H9 (cell line): Measurements from ENCODE around the gene GRWD1. TPM values are rescaled to one million over a fixed set of nuclear protein-coding genes. Genes with fewer than 3 reads are reported as not detected.
A peak's percentile ranks its signal among the peaks of the same experiment; 100 is the strongest.

Experiments used
- DNase-seq: peaks from one replicate; pipeline ENCODE4 v3.0.0-alpha.2; 2017
- H2AFZ ChIP-seq: one replicate; pipeline ENCODE4 v1.6.1; 2013; ENCODE audit warnings: mild to moderate bottlenecking, low read length, control low read depth, moderate library complexity
- H2AK5ac ChIP-seq: 2 replicates; pipeline ENCODE4 v1.6.1; 2013; ENCODE audit warnings: low read length, control low read depth, mixed read lengths; ENCODE audit not compliant: insufficient read length
- H2BK120ac ChIP-seq: one replicate; pipeline ENCODE4 v1.6.1; 2013; ENCODE audit warnings: low read depth, mild to moderate bottlenecking, low read length, control low read depth, inconsistent platforms; ENCODE audit not compliant: poor library complexity, severe bottlenecking
- H2BK12ac ChIP-seq: 2 replicates; pipeline ENCODE4 v1.6.1; 2013; ENCODE audit warnings: low read length, control low read depth, mixed read lengths, low read depth; ENCODE audit not compliant: insufficient read length
- H2BK15ac ChIP-seq: 2 replicates; pipeline ENCODE4 v1.6.1; 2013; ENCODE audit warnings: low read depth, low read length, control low read depth
- H2BK20ac ChIP-seq: one replicate; pipeline ENCODE4 v1.6.1; 2013; ENCODE audit warnings: low read depth, mild to moderate bottlenecking, low read length, control low read depth, inconsistent platforms; ENCODE audit not compliant: poor library complexity, severe bottlenecking
- H2BK5ac ChIP-seq: 2 replicates; pipeline ENCODE4 v1.6.1; 2013; ENCODE audit warnings: low read length, control low read depth, mixed read lengths; ENCODE audit not compliant: insufficient read length
- H3K14ac ChIP-seq: 2 replicates; pipeline ENCODE4 v1.6.1; 2013; ENCODE audit warnings: low read length, control low read depth; ENCODE audit not compliant: insufficient read depth
- H3K18ac ChIP-seq: 2 replicates; pipeline ENCODE4 v1.6.1; 2013; ENCODE audit warnings: low read depth, mild to moderate bottlenecking, mixed read lengths, low read length, control low read depth; ENCODE audit not compliant: insufficient read length
- H3K23ac ChIP-seq: 2 replicates; pipeline ENCODE4 v1.6.1; 2013; ENCODE audit warnings: low read length, control low read depth, mixed read lengths, low read depth; ENCODE audit not compliant: insufficient read length
- H3K23me2 ChIP-seq: 2 replicates; pipeline ENCODE4 v1.6.1; 2013; ENCODE audit warnings: low read depth, mild to moderate bottlenecking, mixed read lengths, low read length, control low read depth; ENCODE audit not compliant: insufficient read length, poor library complexity, severe bottlenecking
- H3K27ac ChIP-seq: 2 replicates; pipeline ENCODE4 v1.5.1; 2013; ENCODE audit warnings: low read length, control low read depth, mixed read lengths, low read depth; ENCODE audit not compliant: insufficient read length
- H3K27me3 ChIP-seq: 2 replicates; pipeline ENCODE4 v1.6.1; 2013; ENCODE audit warnings: low read length, control low read depth, inconsistent platforms; ENCODE audit not compliant: insufficient read depth
- H3K4ac ChIP-seq: 2 replicates; pipeline ENCODE4 v1.6.1; 2013; ENCODE audit warnings: low read depth, mild to moderate bottlenecking, control low read depth, inconsistent platforms, low read length, moderate library complexity
- H3K4me1 ChIP-seq: 2 replicates; pipeline ENCODE4 v1.6.1; 2013; ENCODE audit warnings: low read length, control low read depth, inconsistent platforms; ENCODE audit not compliant: insufficient read depth
- H3K4me2 ChIP-seq: 2 replicates; pipeline ENCODE4 v1.6.1; 2013; ENCODE audit warnings: low read length, control low read depth, mixed read lengths; ENCODE audit not compliant: insufficient read length, insufficient read depth
- H3K56ac ChIP-seq: 2 replicates; pipeline ENCODE4 v1.6.1; 2013; ENCODE audit warnings: low read depth, mild to moderate bottlenecking, mixed read lengths, low read length, control low read depth; ENCODE audit not compliant: insufficient read length
- H3K79me1 ChIP-seq: 2 replicates; pipeline ENCODE4 v1.6.1; 2013; ENCODE audit warnings: low read depth, mild to moderate bottlenecking, moderate library complexity, low read length, control low read depth, inconsistent platforms; ENCODE audit not compliant: insufficient read depth, poor library complexity, severe bottlenecking
- H3K79me2 ChIP-seq: 2 replicates; pipeline ENCODE4 v1.6.1; 2013; ENCODE audit warnings: low read length, control low read depth, inconsistent platforms; ENCODE audit not compliant: insufficient read depth
- H3K9ac ChIP-seq: 2 replicates; pipeline ENCODE4 v1.6.1; 2013; ENCODE audit warnings: low read length, control low read depth, mixed read lengths; ENCODE audit not compliant: insufficient read length; ENCODE audit errors: extremely low read depth
- H3K9me3 ChIP-seq: one replicate; pipeline ENCODE4 v1.6.1; 2013; ENCODE audit warnings: low read depth, low read length, inconsistent platforms; ENCODE audit not compliant: control insufficient read depth
- H3T11ph ChIP-seq: one replicate; pipeline ENCODE4 v1.6.1; 2013; ENCODE audit warnings: mild to moderate bottlenecking, low read length, control low read depth, inconsistent platforms
- H4K20me1 ChIP-seq: one replicate; pipeline ENCODE4 v1.6.1; 2013; ENCODE audit not compliant: control insufficient read depth, insufficient read length, insufficient read depth
- H4K5ac ChIP-seq: 2 replicates; pipeline ENCODE4 v1.6.1; 2013; ENCODE audit warnings: low read depth, mild to moderate bottlenecking, mixed read lengths, low read length, control low read depth; ENCODE audit not compliant: insufficient read length
- H4K8ac ChIP-seq: replicated peaks from 2 replicates; pipeline ENCODE4 v1.6.1; 2013; ENCODE audit warnings: low read length, control low read depth, mixed read lengths, low read depth; ENCODE audit not compliant: insufficient read length
- H4K91ac ChIP-seq: 2 replicates; pipeline ENCODE4 v1.6.1; 2013; ENCODE audit warnings: low read depth, mild to moderate bottlenecking, moderate library complexity, mixed read lengths, low read length, control low read depth; ENCODE audit not compliant: insufficient read length
- H3K27ac Mint-ChIP-seq, 3 experiments: 2 replicates in 2 of 3; 3 replicates in 1 of 3; pipeline ENCODE4 v1.8.0; 2020 to 2021; ENCODE audit warnings: mixed read lengths in 3 of 3, mild to moderate bottlenecking in 1 of 3, moderate library complexity in 1 of 3
- H3K27me3 Mint-ChIP-seq: 2 replicates; pipeline ENCODE4 v1.8.0; 2021; ENCODE audit warnings: low read depth, mild to moderate bottlenecking, moderate library complexity, mixed read lengths
- H3K36me3 Mint-ChIP-seq, 3 experiments: 2 replicates in 2 of 3; 3 replicates in 1 of 3; pipeline ENCODE4 v1.8.0; 2020 to 2021; ENCODE audit warnings: low read depth in 3 of 3, mixed read lengths in 3 of 3; ENCODE audit not compliant: insufficient read depth in 1 of 3
- H3K4me1 Mint-ChIP-seq, 2 experiments: 2 replicates each; pipeline ENCODE4 v1.8.0; 2020; ENCODE audit warnings: mixed read lengths in 2 of 2
- H3K4me3 Mint-ChIP-seq, 2 experiments: 2 replicates in 1 of 2; 3 replicates in 1 of 2; pipeline ENCODE4 v1.8.0; 2020 to 2021; ENCODE audit warnings: mild to moderate bottlenecking in 2 of 2, mixed read lengths in 2 of 2, moderate library complexity in 1 of 2
- H3K9me3 Mint-ChIP-seq, 2 experiments: 2 replicates in 1 of 2; 3 replicates in 1 of 2; pipeline ENCODE4 v1.8.0; 2020; ENCODE audit warnings: mild to moderate bottlenecking in 2 of 2, mixed read lengths in 2 of 2, moderate library complexity in 1 of 2
- WGBS: extraction: QIAGEN DNeasy Blood & Tissue Kit; methylation state at CpG from one replicate; pipeline ENCODE4 v1.1.7; 2013; ENCODE audit warnings: missing lambda C conversion rate, low lambda C conversion rate, mixed read lengths; ENCODE audit not compliant: insufficient read length; ENCODE audit errors: extremely low coverage; 5-methylcytosine and 5-hydroxymethylcytosine counted together
- total RNA-seq: library from RNA; stranded (reverse); gene quantifications from 2 replicates; pipeline ENCODE4 v1.2.1, GENCODE V29; 2021
- TF ChIP-seq, protein P1 (sequence below): fragments of 200-600 bp; sonication (generic); conservative IDR thresholded peaks from 3 replicates; pipeline ENCODE4 v1.8.0; 2021; ENCODE audit warnings: antibody characterized with exemption, mild to moderate bottlenecking

The GRWD1 gene
- total RNA-seq, 1 experiment from 2014 or later: 92.0 TPM

DNA sequence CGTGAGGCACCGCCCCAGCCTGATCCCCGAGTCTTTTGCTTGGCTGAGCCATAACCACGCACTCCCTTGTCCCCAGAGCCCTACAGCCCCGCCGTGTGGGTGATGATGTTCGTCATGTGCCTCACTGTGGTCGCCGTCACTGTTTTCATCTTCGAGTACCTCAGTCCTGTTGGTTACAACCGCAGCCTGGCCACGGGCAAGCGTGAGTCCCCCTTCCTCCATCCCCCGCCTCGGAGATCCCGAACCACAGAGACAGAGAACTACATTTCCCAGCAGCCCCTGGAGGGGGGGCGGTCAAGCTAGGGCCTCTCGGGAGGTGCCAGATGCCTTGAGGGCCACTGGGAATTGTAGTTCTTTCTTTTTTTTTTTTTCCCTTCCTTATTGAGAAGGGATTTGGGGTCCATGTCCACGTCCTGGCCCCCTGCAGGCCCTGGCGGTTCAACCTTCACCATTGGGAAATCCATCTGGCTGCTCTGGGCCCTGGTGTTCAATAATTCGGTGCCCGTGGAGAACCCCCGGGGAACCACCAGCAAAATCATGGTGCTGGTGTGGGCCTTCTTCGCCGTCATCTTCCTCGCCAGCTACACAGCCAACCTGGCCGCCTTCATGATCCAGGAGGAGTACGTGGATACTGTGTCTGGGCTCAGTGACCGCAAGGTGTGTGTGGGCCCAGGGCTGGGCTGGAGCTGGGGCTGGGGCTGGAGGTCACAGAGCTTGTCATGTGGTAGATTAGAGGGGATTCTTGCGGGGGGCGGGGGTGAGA lies 26.4 kb upstream of the GRWD1 start:
- H2BK15ac ChIP-seq: 0 out of 2 replicates have a peak overlapping the region, but pooled peaks have one; percentile 81
- no peaks in the 10 kb centered on the region for H3K23me2 ChIP-seq
- peak overlapping the region; percentile 74 to 97 (median 90); a peak in 6 of 7 replicates for H3K27ac Mint-ChIP-seq
- no peaks in the 10 kb centered on the region for H3K9me3 ChIP-seq
- peak; percentile 86 for DNase-seq
- H4K5ac ChIP-seq: no peak overlapping the region
- no peak overlapping the region for H2AFZ ChIP-seq
- H3K18ac ChIP-seq: peak overlapping the region; percentile 62
- no peak overlapping the region for H3K4ac ChIP-seq
- peak overlapping the region in 1 of 2 experiments; percentile 69; a peak in 2 of 5 replicates for H3K4me3 Mint-ChIP-seq
- H2BK12ac ChIP-seq: no peak overlapping the region
- no CpG with 5 or more reads among the region's 31 CpGs for WGBS
- H3K4me1 Mint-ChIP-seq: peaks cover 13 to 25% of the 10 kb centered on the region in 2 experiments
- no peak overlapping the region for H2BK120ac ChIP-seq
- H2AK5ac ChIP-seq: no peak overlapping the region
- no peak overlapping the region for H3T11ph ChIP-seq
- no peak overlapping the region for H4K91ac ChIP-seq
- no peaks in the 10 kb centered on the region for H3K27me3 Mint-ChIP-seq
- H3K4me1 ChIP-seq: no peaks in the 10 kb centered on the region
- no peak overlapping the region for H3K14ac ChIP-seq
- H3K27ac ChIP-seq: no peak overlapping the region
- no peak overlapping the region for H3K23ac ChIP-seq
- no peaks in the 10 kb centered on the region for H3K79me2 ChIP-seq
- H3K36me3 Mint-ChIP-seq: peaks cover 0 to 22% (median 13%) of the 10 kb centered on the region in 3 experiments; a peak in 5 of 7 replicates
- H3K4me2 ChIP-seq: no peak overlapping the region
- H2BK20ac ChIP-seq: no peak overlapping the region
- no peaks in the 10 kb centered on the region for H3K27me3 ChIP-seq
- no peak overlapping the region for H2BK5ac ChIP-seq
- TF ChIP-seq, protein P1, sequence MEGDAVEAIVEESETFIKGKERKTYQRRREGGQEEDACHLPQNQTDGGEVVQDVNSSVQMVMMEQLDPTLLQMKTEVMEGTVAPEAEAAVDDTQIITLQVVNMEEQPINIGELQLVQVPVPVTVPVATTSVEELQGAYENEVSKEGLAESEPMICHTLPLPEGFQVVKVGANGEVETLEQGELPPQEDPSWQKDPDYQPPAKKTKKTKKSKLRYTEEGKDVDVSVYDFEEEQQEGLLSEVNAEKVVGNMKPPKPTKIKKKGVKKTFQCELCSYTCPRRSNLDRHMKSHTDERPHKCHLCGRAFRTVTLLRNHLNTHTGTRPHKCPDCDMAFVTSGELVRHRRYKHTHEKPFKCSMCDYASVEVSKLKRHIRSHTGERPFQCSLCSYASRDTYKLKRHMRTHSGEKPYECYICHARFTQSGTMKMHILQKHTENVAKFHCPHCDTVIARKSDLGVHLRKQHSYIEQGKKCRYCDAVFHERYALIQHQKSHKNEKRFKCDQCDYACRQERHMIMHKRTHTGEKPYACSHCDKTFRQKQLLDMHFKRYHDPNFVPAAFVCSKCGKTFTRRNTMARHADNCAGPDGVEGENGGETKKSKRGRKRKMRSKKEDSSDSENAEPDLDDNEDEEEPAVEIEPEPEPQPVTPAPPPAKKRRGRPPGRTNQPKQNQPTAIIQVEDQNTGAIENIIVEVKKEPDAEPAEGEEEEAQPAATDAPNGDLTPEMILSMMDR: no peak
- no peak overlapping the region for H4K8ac ChIP-seq
- peaks cover 3% of the 10 kb centered on the region for H4K20me1 ChIP-seq
- no peaks in the 10 kb centered on the region for H3K9me3 Mint-ChIP-seq
- H3K79me1 ChIP-seq: no peaks in the 10 kb centered on the region
- no peak overlapping the region for H3K9ac ChIP-seq
- H3K56ac ChIP-seq: no peak overlapping the region
